Panc1 (cell line): ENCODE measurements around the gene DIPK1B.

ENCODE experiments used
- POLR2AphosphoS5 ChIP-seq: IDR thresholded peaks from 2 replicates; pipeline ENCODE4 v1.6.1; 2012; ENCODE audit warnings: mild to moderate bottlenecking, low read depth, low read length, moderate library complexity
- TCF7L2 ChIP-seq: IDR thresholded peaks from 2 replicates; pipeline ENCODE4 v1.6.1; 2011; ENCODE audit warnings: mild to moderate bottlenecking, low read depth, low read length, inconsistent platforms
- TF ChIP-seq, protein P1 (sequence below), 2 experiments: IDR thresholded peaks; 2 replicates each; pipeline ENCODE4 v1.6.1; 2011 to 2012; ENCODE audit warnings: low read depth in 2 of 2, control low read depth in 1 of 2, low read length in 1 of 2, mild to moderate bottlenecking in 1 of 2, moderate library complexity in 1 of 2; ENCODE audit not compliant: insufficient read depth in 1 of 2
- TF ChIP-seq, protein P2 (sequence below): fragments of 450-650 bp; IDR thresholded peaks from 2 replicates; pipeline ENCODE4 v1.5.1; 2017; ENCODE audit warnings: mild to moderate bottlenecking

DNA sequence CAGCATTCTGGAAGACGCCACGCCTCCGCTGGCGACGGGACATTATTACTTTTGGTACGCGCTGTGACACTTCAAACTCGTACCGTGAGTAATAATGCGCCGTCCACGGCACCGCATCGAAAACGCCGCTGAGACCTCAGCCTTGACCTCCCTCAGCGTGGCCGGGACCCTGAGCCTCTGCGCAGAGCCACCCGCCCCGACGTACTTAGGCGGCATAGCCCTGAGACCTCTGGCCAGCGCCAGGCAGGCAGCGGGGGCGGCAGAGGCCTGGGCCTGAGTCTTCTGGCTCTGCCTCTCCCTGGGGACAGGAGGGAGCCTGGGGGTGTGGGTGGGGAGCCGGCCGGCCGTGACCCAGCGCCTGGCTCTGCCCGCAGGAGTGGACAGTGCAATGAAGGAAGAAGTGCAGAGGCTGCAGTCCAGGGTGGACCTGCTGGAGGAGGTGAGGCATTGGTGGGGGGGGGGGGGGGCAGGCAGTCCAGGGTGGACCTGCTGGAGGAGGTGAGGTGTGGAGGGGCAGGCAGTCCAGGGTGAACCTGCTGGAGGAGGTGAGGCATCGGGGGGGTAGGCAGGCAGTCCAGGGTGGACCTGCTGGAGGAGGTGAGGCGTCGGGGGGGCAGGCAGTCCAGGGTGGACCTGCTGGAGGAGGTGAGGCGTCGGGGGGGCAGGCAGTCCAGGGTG lies 41.7 kb upstream of the DIPK1B start:
- no peak for TF ChIP-seq TCF7L2
- TF ChIP-seq, protein P1, sequence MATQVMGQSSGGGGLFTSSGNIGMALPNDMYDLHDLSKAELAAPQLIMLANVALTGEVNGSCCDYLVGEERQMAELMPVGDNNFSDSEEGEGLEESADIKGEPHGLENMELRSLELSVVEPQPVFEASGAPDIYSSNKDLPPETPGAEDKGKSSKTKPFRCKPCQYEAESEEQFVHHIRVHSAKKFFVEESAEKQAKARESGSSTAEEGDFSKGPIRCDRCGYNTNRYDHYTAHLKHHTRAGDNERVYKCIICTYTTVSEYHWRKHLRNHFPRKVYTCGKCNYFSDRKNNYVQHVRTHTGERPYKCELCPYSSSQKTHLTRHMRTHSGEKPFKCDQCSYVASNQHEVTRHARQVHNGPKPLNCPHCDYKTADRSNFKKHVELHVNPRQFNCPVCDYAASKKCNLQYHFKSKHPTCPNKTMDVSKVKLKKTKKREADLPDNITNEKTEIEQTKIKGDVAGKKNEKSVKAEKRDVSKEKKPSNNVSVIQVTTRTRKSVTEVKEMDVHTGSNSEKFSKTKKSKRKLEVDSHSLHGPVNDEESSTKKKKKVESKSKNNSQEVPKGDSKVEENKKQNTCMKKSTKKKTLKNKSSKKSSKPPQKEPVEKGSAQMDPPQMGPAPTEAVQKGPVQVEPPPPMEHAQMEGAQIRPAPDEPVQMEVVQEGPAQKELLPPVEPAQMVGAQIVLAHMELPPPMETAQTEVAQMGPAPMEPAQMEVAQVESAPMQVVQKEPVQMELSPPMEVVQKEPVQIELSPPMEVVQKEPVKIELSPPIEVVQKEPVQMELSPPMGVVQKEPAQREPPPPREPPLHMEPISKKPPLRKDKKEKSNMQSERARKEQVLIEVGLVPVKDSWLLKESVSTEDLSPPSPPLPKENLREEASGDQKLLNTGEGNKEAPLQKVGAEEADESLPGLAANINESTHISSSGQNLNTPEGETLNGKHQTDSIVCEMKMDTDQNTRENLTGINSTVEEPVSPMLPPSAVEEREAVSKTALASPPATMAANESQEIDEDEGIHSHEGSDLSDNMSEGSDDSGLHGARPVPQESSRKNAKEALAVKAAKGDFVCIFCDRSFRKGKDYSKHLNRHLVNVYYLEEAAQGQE (IDR thresholded peaks at IDR 0.05; ENCODE audit: insufficient read depth in 1 of 2, low read depth in 2 of 2, low read length in 1 of 2), result no peak
- TF ChIP-seq, protein P2, sequence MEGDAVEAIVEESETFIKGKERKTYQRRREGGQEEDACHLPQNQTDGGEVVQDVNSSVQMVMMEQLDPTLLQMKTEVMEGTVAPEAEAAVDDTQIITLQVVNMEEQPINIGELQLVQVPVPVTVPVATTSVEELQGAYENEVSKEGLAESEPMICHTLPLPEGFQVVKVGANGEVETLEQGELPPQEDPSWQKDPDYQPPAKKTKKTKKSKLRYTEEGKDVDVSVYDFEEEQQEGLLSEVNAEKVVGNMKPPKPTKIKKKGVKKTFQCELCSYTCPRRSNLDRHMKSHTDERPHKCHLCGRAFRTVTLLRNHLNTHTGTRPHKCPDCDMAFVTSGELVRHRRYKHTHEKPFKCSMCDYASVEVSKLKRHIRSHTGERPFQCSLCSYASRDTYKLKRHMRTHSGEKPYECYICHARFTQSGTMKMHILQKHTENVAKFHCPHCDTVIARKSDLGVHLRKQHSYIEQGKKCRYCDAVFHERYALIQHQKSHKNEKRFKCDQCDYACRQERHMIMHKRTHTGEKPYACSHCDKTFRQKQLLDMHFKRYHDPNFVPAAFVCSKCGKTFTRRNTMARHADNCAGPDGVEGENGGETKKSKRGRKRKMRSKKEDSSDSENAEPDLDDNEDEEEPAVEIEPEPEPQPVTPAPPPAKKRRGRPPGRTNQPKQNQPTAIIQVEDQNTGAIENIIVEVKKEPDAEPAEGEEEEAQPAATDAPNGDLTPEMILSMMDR, result no peak
- TF ChIP-seq POLR2AphosphoS5, result no peak
